Neural cell (in vitro differentiated cells): ENCODE data around the gene ERFL. TPM values are rescaled to one million over a fixed set of nuclear protein-coding genes. Genes with fewer than 3 reads are reported as not detected.

ENCODE experiments used
- H2AFZ ChIP-seq: fragments of 200-600, 300-800 bp; sonication (generic), shearing (Covaris generic); 2 replicates; pipeline ENCODE4 v1.6.0; 2014; ENCODE audit warnings: low read depth, mild to moderate bottlenecking, antibody characterized with exemption, low read length, moderate library complexity
- H3F3A ChIP-seq: fragments of 200-600 bp; shearing (Covaris generic); 2 replicates; pipeline ENCODE4 v1.6.1; 2016; ENCODE audit warnings: mild to moderate bottlenecking, moderate library complexity, mixed read lengths, antibody characterized with exemption, low read length; ENCODE audit not compliant: insufficient read depth, poor library complexity, severe bottlenecking
- H3K27ac ChIP-seq: fragments of 200-600, 300-800 bp; sonication (generic), shearing (Covaris generic); 2 replicates; pipeline ENCODE4 v1.5.1; 2014; ENCODE audit warnings: mild to moderate bottlenecking, low read length, moderate library complexity
- H3K27me3 ChIP-seq: fragments of 300-800, 200-600 bp; sonication (generic), shearing (Covaris generic); 2 replicates; pipeline ENCODE4 v1.6.0; 2014; ENCODE audit warnings: mild to moderate bottlenecking, low read depth, low read length, moderate library complexity; ENCODE audit not compliant: insufficient read depth
- H3K36me3 ChIP-seq: fragments of 300-800, 200-600 bp; sonication (generic), shearing (Covaris generic); 2 replicates; pipeline ENCODE4 v1.5.1; 2014; ENCODE audit warnings: mild to moderate bottlenecking, antibody characterized with exemption, low read length, moderate library complexity; ENCODE audit not compliant: insufficient read depth
- H3K4me2 ChIP-seq: fragments of 300-800, 200-600 bp; sonication (generic), shearing (Covaris generic); 2 replicates; pipeline ENCODE4 v1.6.0; 2014; ENCODE audit warnings: mild to moderate bottlenecking, low read length
- H3K4me3 ChIP-seq: fragments of 300-800, 200-600 bp; sonication (generic), shearing (Covaris generic); 2 replicates; pipeline ENCODE4 v1.5.1; 2014; ENCODE audit warnings: mild to moderate bottlenecking, low read length, moderate library complexity
- H3K79me2 ChIP-seq: fragments of 200-600 bp; shearing (Covaris generic); replicated peaks from 2 replicates; pipeline ENCODE4 v1.6.0; 2014; ENCODE audit warnings: mild to moderate bottlenecking, low read length, moderate library complexity; ENCODE audit not compliant: insufficient read depth
- H3K9ac ChIP-seq: fragments of 300-800, 200-600 bp; sonication (generic), shearing (Covaris generic); 2 replicates; pipeline ENCODE4 v1.6.1; 2016; ENCODE audit warnings: mild to moderate bottlenecking, low read length, mixed read lengths
- H3K9me2 ChIP-seq: fragments of 200-600 bp; shearing (Covaris generic); 2 replicates; pipeline ENCODE4 v1.6.1; 2016; ENCODE audit warnings: mild to moderate bottlenecking, low read length, mixed read lengths; ENCODE audit not compliant: insufficient read depth
- H3K9me3 ChIP-seq: fragments of 200-600, 300-800 bp; sonication (generic), shearing (Covaris generic); 2 replicates; pipeline ENCODE4 v1.6.1; 2016; ENCODE audit warnings: mild to moderate bottlenecking, mixed run types, low read length, moderate library complexity, mixed read lengths
- H4K20me1 ChIP-seq: fragments of 200-600 bp; shearing (Covaris generic); 2 replicates; pipeline ENCODE4 v1.6.1; 2016; ENCODE audit warnings: mild to moderate bottlenecking, mixed run types; ENCODE audit not compliant: insufficient read depth
- EP300 ChIP-seq: fragments of 450-650 bp; conservative IDR thresholded peaks from 2 replicates; pipeline ENCODE4 v1.6.1; 2014; ENCODE audit warnings: antibody characterized with exemption, mild to moderate bottlenecking, moderate library complexity; ENCODE audit not compliant: poor library complexity, severe bottlenecking
- EZH2 ChIP-seq: fragments of 200-600, 300-800 bp; shearing (Covaris generic), sonication (generic); IDR thresholded peaks from 2 replicates; pipeline ENCODE4 v1.6.1; 2014; ENCODE audit warnings: antibody characterized with exemption, low read length, borderline replicate concordance, mild to moderate bottlenecking; ENCODE audit not compliant: insufficient read depth, poor library complexity, severe bottlenecking
- MXI1 ChIP-seq: fragments of 450-650 bp; conservative IDR thresholded peaks from 2 replicates; pipeline ENCODE4 v1.6.1; 2014; ENCODE audit warnings: antibody characterized with exemption, mild to moderate bottlenecking; ENCODE audit not compliant: poor library complexity, severe bottlenecking
- POLR2AphosphoS5 ChIP-seq: IDR thresholded peaks from 2 replicates; pipeline ENCODE4 v1.6.1; 2012
- RAD21 ChIP-seq: fragments of 450-650 bp; conservative IDR thresholded peaks from 2 replicates; pipeline ENCODE4 v1.6.1; 2014; ENCODE audit warnings: antibody characterized with exemption, mild to moderate bottlenecking, moderate library complexity
- SMC3 ChIP-seq: fragments of 450-650 bp; conservative IDR thresholded peaks from 2 replicates; pipeline ENCODE4 v1.6.1; 2014; ENCODE audit warnings: antibody characterized with exemption, mild to moderate bottlenecking, moderate library complexity; ENCODE audit not compliant: poor library complexity
- TAF1 ChIP-seq: IDR thresholded peaks from 2 replicates; pipeline ENCODE4 v1.6.1; 2012; ENCODE audit warnings: low read depth
- polyA plus RNA-seq: library from polyadenylated mRNA; depleted of rRNA; stranded (reverse); fragments of >200 nt; gene quantifications from 2 replicates; pipeline ENCODE4 v1.2.3, GENCODE V29; 2014
- TF ChIP-seq, protein P1 (sequence below): fragments of 450-650 bp; IDR thresholded peaks from 2 replicates; pipeline ENCODE4 v1.5.1; 2014; ENCODE audit warnings: antibody characterized with exemption, mild to moderate bottlenecking, moderate library complexity; ENCODE audit not compliant: poor library complexity, severe bottlenecking
- TF ChIP-seq, protein P2 (sequence below): IDR thresholded peaks from 2 replicates; pipeline ENCODE4 v1.6.1; 2012; ENCODE audit warnings: borderline replicate concordance

ERFL gene
- polyA plus RNA-seq, 1 donor from 2014 or later = 0.31 TPM

DNA sequence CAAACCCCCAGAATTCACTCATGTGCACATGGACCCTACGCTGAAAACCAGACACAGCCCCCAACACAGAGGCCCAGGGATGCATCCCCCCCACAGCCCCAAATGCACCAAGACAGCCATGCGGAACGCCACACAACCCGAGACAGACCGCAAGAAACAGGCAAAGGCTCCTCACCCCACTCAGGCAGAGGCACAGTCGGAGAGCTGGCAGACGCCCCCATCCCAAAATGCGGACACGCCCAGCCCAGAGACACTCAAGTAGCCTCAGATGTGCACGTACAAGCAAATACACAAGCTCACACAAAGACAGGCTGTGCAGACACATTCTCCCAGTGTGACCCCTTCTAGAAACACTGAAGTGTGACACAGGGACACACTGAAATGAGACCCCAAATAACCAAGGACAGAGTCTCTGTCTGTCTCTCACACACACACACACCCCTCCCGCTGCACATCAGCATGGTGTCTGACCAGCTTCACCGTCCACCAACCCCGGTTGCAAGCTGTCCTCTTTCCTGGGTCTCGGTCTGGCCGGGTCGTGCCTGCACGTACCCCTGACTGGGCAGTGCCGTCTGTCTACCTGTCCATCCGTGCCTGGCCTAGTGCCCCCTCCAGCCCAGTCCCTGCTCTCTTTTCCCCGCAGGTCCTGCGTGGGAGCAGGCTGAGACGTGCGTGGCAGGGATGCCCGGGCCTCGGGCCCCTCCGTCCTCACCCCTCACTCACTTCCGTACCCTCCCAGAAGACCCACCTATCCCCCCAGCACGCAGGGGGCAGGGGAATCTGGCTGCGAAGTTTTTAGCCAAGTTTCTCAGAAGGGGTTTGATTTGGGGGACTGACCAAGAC lies 16.1 kb downstream of the ERFL start:
- no peaks in the 10 kb centered on the region for H3K9me3 ChIP-seq
- H3K9me2 ChIP-seq = no peaks in the 10 kb centered on the region
- no peak overlapping the region for H3K9ac ChIP-seq
- H2AFZ ChIP-seq = no peak overlapping the region
- H3F3A ChIP-seq = no peaks in the 10 kb centered on the region
- H3K4me2 ChIP-seq = no peak overlapping the region
- H3K4me3 ChIP-seq = no peak overlapping the region
- H4K20me1 ChIP-seq = no peaks in the 10 kb centered on the region
- peaks cover 65% of the 10 kb centered on the region for H3K27me3 ChIP-seq
- no peaks in the 10 kb centered on the region for H3K36me3 ChIP-seq
- TF ChIP-seq EZH2 = no peak
- TF ChIP-seq EP300 = no peak
- TF ChIP-seq MXI1 = no peak
- no peak for TF ChIP-seq TAF1
- TF ChIP-seq POLR2AphosphoS5 = no peak
- TF ChIP-seq, protein P1, sequence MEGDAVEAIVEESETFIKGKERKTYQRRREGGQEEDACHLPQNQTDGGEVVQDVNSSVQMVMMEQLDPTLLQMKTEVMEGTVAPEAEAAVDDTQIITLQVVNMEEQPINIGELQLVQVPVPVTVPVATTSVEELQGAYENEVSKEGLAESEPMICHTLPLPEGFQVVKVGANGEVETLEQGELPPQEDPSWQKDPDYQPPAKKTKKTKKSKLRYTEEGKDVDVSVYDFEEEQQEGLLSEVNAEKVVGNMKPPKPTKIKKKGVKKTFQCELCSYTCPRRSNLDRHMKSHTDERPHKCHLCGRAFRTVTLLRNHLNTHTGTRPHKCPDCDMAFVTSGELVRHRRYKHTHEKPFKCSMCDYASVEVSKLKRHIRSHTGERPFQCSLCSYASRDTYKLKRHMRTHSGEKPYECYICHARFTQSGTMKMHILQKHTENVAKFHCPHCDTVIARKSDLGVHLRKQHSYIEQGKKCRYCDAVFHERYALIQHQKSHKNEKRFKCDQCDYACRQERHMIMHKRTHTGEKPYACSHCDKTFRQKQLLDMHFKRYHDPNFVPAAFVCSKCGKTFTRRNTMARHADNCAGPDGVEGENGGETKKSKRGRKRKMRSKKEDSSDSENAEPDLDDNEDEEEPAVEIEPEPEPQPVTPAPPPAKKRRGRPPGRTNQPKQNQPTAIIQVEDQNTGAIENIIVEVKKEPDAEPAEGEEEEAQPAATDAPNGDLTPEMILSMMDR = no peak
- TF ChIP-seq, protein P2, sequence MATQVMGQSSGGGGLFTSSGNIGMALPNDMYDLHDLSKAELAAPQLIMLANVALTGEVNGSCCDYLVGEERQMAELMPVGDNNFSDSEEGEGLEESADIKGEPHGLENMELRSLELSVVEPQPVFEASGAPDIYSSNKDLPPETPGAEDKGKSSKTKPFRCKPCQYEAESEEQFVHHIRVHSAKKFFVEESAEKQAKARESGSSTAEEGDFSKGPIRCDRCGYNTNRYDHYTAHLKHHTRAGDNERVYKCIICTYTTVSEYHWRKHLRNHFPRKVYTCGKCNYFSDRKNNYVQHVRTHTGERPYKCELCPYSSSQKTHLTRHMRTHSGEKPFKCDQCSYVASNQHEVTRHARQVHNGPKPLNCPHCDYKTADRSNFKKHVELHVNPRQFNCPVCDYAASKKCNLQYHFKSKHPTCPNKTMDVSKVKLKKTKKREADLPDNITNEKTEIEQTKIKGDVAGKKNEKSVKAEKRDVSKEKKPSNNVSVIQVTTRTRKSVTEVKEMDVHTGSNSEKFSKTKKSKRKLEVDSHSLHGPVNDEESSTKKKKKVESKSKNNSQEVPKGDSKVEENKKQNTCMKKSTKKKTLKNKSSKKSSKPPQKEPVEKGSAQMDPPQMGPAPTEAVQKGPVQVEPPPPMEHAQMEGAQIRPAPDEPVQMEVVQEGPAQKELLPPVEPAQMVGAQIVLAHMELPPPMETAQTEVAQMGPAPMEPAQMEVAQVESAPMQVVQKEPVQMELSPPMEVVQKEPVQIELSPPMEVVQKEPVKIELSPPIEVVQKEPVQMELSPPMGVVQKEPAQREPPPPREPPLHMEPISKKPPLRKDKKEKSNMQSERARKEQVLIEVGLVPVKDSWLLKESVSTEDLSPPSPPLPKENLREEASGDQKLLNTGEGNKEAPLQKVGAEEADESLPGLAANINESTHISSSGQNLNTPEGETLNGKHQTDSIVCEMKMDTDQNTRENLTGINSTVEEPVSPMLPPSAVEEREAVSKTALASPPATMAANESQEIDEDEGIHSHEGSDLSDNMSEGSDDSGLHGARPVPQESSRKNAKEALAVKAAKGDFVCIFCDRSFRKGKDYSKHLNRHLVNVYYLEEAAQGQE = no peak
- no peak for TF ChIP-seq SMC3
- TF ChIP-seq RAD21 = no peak
- no peak overlapping the region for H3K27ac ChIP-seq
- H3K79me2 ChIP-seq = no peaks in the 10 kb centered on the region

DNA sequence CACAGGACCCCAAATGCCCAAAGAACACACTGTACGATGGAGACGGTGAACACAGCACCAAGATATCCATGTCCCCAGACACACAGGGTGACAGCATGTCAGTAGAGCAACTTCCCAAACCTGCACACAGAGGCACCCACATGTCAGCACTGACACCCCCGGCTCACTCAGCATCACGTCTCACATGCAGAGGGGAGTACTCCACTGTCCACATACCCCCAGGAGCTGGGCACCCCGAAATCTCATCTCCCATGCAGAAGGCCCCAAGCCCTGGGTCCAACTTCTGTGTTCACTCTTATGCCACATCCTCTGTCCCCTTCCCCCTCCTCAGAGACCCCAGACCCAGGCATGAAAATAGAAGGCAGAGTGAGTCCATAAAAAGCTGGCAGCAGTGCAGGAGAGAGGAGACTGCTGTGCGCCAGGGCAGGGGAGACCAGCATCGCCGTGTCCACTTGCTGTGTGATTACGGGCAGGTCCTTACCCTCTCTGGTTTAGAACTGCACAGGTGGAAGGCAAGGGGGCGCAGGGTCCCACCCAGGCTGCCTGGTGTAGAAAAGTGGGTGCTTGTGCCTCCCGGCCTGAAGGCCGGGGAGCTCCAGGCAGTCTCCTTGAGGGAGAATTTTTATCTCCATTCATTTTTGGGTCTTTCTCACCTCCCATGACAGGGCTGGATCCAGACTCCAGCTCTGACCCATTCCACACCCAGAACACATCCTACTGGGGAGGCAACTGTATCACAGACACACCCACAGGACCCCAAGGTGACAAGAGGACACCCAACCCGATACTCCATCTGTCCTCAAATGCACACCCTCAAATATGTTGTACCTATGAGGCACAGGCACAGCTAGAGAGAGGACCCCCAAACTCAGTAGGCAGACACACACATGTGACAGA lies 17.0 kb downstream of the ERFL start:
- Histone ChIP-seq H3K36me3 (no peaks in the 10 kb centered on the region), H3K27me3 (peaks cover 56% of the 10 kb centered on the region), H3K79me2 (no peaks in the 10 kb centered on the region), H3K4me3 (no peak overlapping the region), H3F3A (no peaks in the 10 kb centered on the region), H2AFZ (no peak overlapping the region), H3K9me3 (no peaks in the 10 kb centered on the region), H3K9ac (no peak overlapping the region), H4K20me1 (no peaks in the 10 kb centered on the region), H3K4me2 (no peak overlapping the region), H3K27ac (no peak overlapping the region), H3K9me2 (no peaks in the 10 kb centered on the region)
- no peak for TF ChIP-seq RAD21
- TF ChIP-seq, protein P2 = no peak
- TF ChIP-seq SMC3 = no peak
- TF ChIP-seq TAF1 = no peak
- no peak for TF ChIP-seq POLR2AphosphoS5
- TF ChIP-seq MXI1 = no peak
- no peak for TF ChIP-seq EP300
- no peak for TF ChIP-seq EZH2
- TF ChIP-seq, protein P1 = no peak
